ENCODE data around the gene NEK1.
A peak's percentile ranks its signal among the peaks of the same experiment; 100 is the strongest.

Gene NEK1

GRCh38 chr4:169414913-169415312, 197.5 kb downstream of the NEK1 start:
- DNase-seq: no peak

- no peak for DNase-seq
Measured at GRCh38 chr4:169412046-169412445, 200.3 kb downstream of the NEK1 start.

DNA sequence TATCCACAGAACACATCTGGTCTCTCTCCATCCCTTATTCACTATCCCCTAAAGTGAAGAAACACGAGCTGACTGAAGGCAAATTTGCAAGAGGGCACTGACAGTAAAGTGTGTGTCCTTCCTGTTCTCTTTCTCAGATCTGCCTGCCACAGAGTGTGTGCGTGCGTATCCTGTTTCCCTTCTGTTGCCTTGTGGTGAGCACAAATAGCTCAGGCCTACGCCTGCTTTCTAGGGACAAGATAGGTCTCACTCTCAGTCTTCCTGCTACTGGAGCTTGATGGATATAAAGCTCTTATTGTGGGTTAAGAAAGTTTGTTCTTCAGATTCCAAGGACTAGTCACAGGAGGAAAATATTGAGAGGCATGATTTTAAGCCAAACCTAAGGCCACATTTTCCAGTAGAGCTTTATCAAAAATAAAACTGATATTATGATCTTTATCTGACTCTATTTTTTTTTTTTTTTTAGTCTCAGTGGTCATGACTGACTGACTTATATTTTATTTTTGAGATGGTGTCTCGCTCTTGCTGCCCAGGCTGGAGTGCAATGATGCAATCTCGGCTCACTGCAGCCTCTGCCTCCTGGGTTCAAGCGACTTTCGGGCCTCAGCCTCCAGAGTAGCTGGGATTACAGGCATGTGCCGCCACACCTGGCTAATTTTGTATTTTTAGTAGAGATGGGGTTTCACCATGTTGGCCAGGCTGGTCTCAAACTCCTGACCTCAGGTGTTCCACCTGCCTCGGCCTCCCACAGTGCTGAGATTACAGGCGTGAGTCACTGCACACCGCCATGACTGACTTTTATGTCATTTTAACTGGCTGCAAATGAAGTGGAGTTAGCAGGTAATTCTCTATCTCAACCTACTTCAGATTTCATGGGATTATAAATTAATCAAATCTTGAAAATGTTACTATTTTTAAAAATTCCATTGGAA, 201.3 kb downstream of the NEK1 start:
- peak; percentile 52 for DNase-seq

- DNase-seq: no peak
Measured at GRCh38 chr4:169407217-169407845, 205.1 kb downstream of the NEK1 start.

GRCh38 chr4:169404960-169405359, 207.4 kb downstream of the NEK1 start:
- DNase-seq: no peak

- DNase-seq: no peak
Measured at GRCh38 chr4:169400832-169401231, 211.6 kb downstream of the NEK1 start.

GRCh38 chr4:169399976-169400767, 212.2 kb downstream of the NEK1 start:
- DNase-seq: no peak

- no peak for DNase-seq
Measured at GRCh38 chr4:169398316-169398715, 214.1 kb downstream of the NEK1 start.

- no peak for DNase-seq
Measured at GRCh38 chr4:169397762-169398161, 214.6 kb downstream of the NEK1 start.

- DNase-seq: no peak
Measured at GRCh38 chr4:169385376-169385775, 227.0 kb downstream of the NEK1 start.

GRCh38 chr4:169384779-169385178, 227.6 kb downstream of the NEK1 start:
- no peak for DNase-seq

GRCh38 chr4:169383724-169384123, 228.7 kb downstream of the NEK1 start:
- DNase-seq: no peak

GRCh38 chr4:169379688-169380087, 232.7 kb downstream of the NEK1 start:
- DNase-seq: no peak

- DNase-seq: no peak
Measured at GRCh38 chr4:169377367-169377766, 235.0 kb downstream of the NEK1 start.

DNA sequence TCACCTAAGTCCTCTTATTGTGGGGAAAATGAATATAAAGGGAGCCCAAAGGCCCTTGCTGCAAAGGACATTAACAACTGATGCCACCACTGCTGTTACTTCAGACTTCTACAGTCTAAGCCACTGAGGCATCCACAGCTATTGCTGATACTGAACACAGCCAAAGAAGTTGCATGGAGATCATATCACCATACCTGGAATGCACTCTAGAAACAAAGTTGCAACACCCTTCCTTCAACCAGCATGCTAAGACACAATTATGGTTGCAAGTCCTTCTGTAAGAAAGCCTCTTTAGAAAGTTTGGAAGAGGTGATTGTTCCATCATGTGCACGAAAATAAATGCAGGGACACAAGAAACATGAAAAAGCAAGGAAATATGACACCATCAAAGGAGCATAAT, 236.0 kb downstream of the NEK1 start:
- no peak for DNase-seq

GRCh38 chr4:169372791-169373190, 239.6 kb downstream of the NEK1 start:
- no peak for DNase-seq

DNA sequence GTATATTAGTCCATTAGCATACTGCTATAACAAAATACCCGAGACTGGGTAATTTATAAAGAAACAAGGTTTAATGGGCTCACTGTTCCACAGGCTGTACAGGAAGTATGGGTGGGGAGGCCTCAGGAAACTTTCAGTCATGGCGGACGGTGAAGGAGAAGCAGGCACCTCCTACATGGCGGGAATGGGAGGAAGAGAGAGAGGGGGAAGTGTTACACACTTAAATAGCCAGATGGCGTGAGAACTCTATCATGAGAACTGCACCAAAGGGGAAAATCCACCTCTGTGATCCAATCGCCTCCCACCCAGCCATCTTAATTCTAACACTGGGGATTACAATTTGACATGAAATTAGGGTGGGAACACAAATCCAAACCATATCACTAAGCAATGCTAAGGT, 242.7 kb downstream of the NEK1 start:
- DNase-seq: no peak

- DNase-seq: no peak
Measured at GRCh38 chr4:169367826-169368225, 244.6 kb downstream of the NEK1 start.

GRCh38 chr4:169366821-169367220, 245.6 kb downstream of the NEK1 start:
- DNase-seq: no peak

DNA sequence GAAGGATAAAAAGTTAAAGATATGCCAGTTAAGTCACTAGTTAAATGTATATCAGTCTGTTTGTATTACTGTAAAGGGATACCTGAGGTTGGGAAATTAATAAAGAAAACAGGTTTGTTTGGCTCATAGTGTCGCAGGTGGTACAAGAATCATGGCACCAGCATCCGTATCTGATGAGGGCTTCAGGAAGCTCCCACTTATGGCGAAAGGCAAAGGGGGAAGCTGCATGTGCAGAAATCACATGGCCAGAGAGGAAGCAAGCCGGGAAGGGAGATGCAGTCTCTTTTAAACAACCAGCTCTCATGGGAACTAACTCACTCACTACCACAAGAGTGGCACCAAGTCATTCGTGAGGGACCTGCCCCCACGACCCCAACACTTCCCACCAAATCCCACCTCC, 249.8 kb downstream of the NEK1 start:
- DNase-seq: no peak

DNA sequence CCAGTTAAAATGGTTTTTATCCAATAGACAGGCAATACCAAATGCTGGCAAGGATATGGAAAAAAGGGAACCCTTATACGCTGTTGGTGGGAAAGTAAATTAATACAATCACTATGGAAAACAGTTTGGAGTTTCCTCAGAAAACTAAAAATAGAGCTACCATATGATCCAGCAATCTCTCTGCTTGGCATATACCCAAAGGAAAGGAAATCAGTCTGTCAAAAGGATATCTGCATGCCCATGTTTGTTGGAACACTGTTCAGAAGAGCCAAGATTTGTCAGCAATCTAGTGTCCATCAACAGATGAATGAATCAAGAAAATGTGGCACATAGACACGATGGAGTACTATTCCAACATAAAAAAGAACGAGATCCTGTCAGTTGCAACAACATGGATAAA, 250.6 kb downstream of the NEK1 start:
- no peak for DNase-seq

DNA sequence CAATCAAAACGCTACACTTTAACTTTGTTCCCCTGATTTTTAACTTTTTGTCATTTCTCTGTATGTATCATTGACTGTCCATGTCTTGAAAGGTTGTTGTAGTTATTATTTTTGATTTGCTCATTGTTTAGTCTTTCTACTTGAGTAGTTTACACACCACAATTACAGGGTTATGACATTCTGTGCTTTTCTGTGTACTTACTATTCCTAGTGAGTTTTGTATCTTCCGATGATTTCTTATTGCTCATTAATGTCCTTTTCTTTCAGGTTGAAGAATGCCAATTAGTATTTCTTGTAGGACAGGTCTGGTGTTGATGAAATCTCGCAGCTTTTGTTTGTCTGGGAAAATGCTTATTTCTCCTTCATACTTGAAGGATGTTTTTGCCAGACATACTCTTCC, 252.4 kb downstream of the NEK1 start:
- DNase-seq: no peak

- DNase-seq: no peak
Measured at GRCh38 chr4:169352360-169352759, 260.0 kb downstream of the NEK1 start.

DNA sequence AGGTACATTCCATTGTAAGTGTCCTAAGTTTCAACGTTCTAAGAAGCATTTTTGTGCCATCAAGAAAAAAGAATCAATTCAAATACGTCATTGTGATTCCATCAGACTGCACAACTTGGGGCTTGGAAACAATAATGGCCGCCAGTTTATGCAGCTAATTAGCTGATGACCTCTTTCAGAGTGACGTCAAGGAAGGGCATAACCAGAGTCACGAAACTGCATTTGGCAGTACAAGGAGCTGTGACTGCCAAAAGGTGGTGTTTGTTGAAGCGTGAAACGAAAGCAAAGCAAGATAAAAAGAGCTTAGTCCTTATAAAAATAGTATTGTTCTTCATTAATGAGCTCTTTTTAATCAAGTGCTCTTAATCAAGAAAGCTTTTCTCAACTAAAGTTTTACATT, 260.5 kb downstream of the NEK1 start:
- DNase-seq: no peak

Measured in central memory CD4-positive, alpha-beta T cell (primary cell).